Measurements from ENCODE around the gene TAS2R30.
"Not testable (repeated sequence)": the region's sequence is repeated elsewhere in the genome, so short reads cannot be mapped to it uniquely, and the experiment has no call there.

The TAS2R30 gene

DNA sequence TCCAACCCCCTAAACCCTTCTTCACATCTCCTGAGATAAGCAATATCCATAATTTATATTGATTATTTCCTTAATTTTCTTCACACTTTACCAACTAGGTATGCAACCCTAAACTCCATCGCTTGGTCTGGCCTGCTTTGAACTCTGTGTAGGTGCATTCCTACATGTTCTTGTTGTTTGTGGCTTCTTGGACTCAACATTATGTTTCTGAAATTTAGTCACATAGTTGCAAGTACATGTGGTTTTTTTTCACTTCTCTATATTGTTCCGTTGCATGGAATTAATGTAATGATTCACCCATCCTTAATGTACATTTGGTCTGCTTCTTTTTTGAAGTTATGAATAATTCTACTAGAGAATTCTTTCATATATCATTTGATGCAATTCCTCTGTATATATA lies 1.6 kb upstream of the TAS2R30 start:
- TF ChIP-seq, protein P1, sequence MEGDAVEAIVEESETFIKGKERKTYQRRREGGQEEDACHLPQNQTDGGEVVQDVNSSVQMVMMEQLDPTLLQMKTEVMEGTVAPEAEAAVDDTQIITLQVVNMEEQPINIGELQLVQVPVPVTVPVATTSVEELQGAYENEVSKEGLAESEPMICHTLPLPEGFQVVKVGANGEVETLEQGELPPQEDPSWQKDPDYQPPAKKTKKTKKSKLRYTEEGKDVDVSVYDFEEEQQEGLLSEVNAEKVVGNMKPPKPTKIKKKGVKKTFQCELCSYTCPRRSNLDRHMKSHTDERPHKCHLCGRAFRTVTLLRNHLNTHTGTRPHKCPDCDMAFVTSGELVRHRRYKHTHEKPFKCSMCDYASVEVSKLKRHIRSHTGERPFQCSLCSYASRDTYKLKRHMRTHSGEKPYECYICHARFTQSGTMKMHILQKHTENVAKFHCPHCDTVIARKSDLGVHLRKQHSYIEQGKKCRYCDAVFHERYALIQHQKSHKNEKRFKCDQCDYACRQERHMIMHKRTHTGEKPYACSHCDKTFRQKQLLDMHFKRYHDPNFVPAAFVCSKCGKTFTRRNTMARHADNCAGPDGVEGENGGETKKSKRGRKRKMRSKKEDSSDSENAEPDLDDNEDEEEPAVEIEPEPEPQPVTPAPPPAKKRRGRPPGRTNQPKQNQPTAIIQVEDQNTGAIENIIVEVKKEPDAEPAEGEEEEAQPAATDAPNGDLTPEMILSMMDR (IDR thresholded peaks at IDR 0.05; ENCODE audit: borderline replicate concordance, control extremely low read depth, extremely low read depth, insufficient read depth, missing control alignments), result no peak
- in situ Hi-C loops (cut with MboI; ENCODE audit: low sequenced_read_pairs, unreplicated experiment), result no loop called here
- DNase-seq (ENCODE audit: low spot score), result no peak

DNA sequence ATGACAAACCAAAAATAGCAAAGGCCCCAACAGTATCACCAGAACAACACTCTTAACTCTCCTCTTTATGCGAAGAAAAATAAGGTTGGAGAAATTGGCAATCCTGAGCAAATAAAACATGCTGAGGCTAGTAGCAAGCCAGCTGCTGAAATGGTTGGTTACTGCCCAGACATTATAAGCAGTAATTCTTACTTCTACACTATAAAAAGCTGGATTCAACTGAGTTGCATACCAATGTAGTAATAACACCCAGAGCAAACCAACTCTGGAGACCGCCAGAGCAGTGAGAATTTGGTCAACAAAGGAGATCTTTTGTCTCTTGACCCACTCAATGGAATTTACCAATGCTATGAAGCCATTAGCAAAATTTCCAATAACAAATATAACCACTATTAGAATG lies 628 bp downstream of the TAS2R30 start:
- TF ChIP-seq, protein P1 (IDR thresholded peaks at IDR 0.05; ENCODE audit: borderline replicate concordance, control extremely low read depth, extremely low read depth, insufficient read depth, missing control alignments), result no peak
- DNase-seq (ENCODE audit: low spot score), result no peak
- in situ Hi-C loops (cut with MboI; ENCODE audit: low sequenced_read_pairs, unreplicated experiment), result no loop called here

DNA sequence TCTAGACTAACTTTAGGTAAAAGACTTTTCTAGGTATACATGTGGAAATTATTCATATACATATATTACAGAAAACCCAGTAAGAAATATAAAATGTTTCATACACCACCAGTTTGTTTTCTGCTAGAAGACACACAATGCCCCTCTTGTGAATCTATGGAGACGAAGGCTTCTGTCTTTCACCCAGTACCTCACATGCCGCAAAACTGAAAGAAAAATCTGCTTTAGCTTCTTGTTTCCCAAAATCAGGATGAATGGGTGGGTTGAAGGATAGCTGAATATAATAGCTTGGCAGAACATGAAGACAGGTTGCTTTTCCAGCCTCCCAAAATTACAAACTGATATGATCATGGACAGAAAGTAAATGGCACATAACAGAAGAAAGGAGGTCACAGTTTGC lies 1.3 kb downstream of the TAS2R30 start:
- in situ Hi-C loops (cut with MboI; ENCODE audit: low sequenced_read_pairs, unreplicated experiment), result no loop called here

DNA sequence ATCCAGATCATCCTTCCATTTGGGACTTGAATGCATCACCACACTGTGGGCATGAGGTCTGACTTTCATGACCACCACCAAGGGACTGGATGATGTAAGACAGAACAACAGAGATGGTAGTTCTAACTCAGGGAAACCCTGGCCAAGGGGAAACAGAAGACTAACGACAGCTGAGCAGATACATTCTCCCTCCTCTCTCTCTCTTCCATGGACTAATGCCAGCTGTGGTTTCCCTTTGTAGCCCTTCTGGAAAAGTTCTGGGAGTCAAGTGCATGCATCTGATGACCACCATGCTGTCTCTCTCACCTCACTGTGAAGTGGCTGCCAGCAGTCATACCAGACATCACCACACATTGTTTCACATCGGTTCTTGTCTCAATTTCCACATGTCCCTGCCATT lies 3.4 kb downstream of the TAS2R30 start:
- no peak for DNase-seq (ENCODE audit: low spot score)
- in situ Hi-C loops (cut with MboI; ENCODE audit: low sequenced_read_pairs, unreplicated experiment), result no loop called here
- TF ChIP-seq, protein P1 (IDR thresholded peaks at IDR 0.05; ENCODE audit: borderline replicate concordance, control extremely low read depth, extremely low read depth, insufficient read depth, missing control alignments), result no peak

More for the DNA sequence above, 1.3 kb downstream of the TAS2R30 start:
- TF ChIP-seq, protein P1 (IDR thresholded peaks at IDR 0.05; ENCODE audit: borderline replicate concordance, control extremely low read depth, extremely low read depth, insufficient read depth, missing control alignments), result no peak
- no peak for DNase-seq (ENCODE audit: low spot score)

DNA sequence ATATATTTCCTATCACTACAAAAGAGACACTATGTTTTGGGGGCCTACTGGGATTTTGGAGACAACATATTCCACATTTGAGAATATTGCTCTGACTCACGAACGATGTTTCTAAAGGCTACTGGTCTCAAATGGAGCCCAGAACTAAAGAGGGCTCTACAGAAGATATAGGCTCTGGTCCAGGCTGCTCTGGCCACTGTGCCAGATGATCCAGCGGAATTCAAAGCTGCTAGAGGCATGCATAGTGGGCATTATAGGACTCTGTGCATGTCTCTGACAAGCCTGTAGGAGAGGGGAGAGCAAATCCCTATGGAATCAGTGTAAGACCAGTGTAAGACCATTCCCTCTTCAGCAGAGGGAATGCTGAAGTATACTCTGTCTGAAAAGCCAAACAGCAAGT lies 4.1 kb downstream of the TAS2R30 start:
- no peak for DNase-seq (ENCODE audit: low spot score)
- TF ChIP-seq, protein P1 (IDR thresholded peaks at IDR 0.05; ENCODE audit: borderline replicate concordance, control extremely low read depth, extremely low read depth, insufficient read depth, missing control alignments), result no peak
- in situ Hi-C loops (cut with MboI; ENCODE audit: low sequenced_read_pairs, unreplicated experiment), result no loop called here

DNA sequence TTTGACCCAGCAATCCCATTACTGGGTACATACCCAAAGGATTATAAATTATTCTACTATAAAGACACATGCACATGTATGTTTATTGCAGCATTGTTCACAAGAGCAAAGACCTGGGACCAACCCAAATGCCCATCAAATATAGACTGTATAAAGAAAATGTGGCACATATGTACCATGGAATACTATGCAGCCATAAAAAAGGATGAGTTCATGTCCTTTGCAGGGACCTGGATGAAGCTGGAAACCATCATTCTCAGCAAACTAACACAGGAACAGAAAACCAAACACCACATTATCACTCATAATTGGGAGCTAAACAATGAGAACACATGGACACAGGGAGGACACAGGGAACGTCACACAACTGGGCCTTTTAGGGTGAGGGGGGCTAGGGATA lies 20.3 kb downstream of the TAS2R30 start:
- in situ Hi-C loops (cut with MboI; ENCODE audit: low sequenced_read_pairs, unreplicated experiment); DNase-seq (ENCODE audit: low spot score): not testable (repeated sequence)

DNA sequence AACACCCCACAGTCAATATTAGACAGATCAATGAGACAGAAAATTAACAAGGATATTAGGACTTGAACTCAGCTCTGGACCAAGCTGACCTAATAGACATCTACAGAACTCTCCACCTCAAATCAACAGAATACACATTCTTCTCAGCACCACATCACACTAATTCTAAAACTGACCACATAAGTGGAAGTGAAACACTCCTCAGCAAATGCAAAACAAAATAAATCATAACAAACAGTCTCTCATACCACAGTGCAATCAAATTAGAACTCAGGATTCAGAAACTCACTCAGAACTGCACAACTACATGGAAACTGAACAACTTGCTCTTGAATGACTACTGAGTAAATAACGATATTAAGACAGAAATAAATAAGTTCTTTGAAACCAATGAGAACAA lies 23.2 kb downstream of the TAS2R30 start:
- in situ Hi-C loops (cut with MboI; ENCODE audit: low sequenced_read_pairs, unreplicated experiment); DNase-seq (ENCODE audit: low spot score): not testable (repeated sequence)

DNA sequence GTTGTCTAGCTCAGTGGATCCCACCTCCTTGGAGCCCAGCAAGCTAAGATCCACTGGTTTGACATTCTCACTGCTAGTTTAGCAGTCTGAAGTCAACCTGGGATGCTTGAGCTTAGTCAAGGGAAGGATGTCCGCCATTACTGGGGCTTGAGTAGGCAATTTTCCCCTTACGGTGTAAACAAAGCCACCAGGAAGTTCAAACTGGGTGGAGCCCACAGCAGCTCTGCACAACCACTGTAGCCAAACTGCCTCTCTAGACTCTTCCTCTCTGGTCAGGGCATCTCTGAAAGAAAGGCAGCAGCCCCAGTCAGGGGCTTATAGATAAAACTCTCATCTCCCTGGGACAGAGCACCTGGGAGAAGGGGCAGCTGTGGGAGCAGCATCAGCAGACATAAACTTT lies 25.6 kb downstream of the TAS2R30 start:
- in situ Hi-C loops (cut with MboI; ENCODE audit: low sequenced_read_pairs, unreplicated experiment), result no loop called here
- TF ChIP-seq, protein P1 (IDR thresholded peaks at IDR 0.05; ENCODE audit: borderline replicate concordance, control extremely low read depth, extremely low read depth, insufficient read depth, missing control alignments), result no peak
- no peak for DNase-seq (ENCODE audit: low spot score)

Measured in GM13976 (cell line).